Vagina (tissue), 2 donors: ENCODE data around the gene GNAL.

ENCODE experiments used
- POLR2A ChIP-seq, 2 donors: fragments of 450-650 bp; IDR thresholded peaks; one replicate each; pipeline ENCODE4 v1.6.1; 2017; ENCODE audit warnings: antibody characterized with exemption in 2 of 2, mild to moderate bottlenecking in 2 of 2, moderate library complexity in 2 of 2
- TF ChIP-seq, protein P1 (sequence below), 3 experiments: fragments of 450-650 bp in 2 of 3; fragments of 200-600 bp in 1 of 3; sonication (generic) in 1 of 3; IDR thresholded peaks; one replicate each; pipeline ENCODE4 v1.5.1; 2017 to 2019; ENCODE audit warnings: antibody characterized with exemption in 3 of 3, mild to moderate bottlenecking in 2 of 3, moderate library complexity in 2 of 3

DNA sequence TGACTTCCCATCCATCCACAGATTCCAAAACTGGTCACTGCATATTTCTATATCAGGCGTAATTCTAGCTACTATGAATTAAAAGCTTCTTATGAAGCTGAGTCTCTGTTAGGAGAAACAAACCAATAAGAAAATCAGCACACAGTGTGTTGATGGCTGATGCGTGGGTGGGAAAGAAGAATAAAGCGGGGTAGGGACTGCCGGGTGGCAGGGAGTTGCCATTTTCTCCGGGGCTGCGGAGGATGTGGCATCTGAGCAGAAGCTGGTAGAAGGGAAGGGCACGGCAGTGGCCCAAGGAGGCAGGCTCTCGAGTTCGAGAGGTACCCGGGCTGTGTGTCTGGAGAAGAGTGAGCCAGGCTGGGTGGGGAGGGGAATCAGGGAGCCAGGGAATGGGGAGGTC lies 113.5 kb downstream of the GNAL start:
- TF ChIP-seq, protein P1, sequence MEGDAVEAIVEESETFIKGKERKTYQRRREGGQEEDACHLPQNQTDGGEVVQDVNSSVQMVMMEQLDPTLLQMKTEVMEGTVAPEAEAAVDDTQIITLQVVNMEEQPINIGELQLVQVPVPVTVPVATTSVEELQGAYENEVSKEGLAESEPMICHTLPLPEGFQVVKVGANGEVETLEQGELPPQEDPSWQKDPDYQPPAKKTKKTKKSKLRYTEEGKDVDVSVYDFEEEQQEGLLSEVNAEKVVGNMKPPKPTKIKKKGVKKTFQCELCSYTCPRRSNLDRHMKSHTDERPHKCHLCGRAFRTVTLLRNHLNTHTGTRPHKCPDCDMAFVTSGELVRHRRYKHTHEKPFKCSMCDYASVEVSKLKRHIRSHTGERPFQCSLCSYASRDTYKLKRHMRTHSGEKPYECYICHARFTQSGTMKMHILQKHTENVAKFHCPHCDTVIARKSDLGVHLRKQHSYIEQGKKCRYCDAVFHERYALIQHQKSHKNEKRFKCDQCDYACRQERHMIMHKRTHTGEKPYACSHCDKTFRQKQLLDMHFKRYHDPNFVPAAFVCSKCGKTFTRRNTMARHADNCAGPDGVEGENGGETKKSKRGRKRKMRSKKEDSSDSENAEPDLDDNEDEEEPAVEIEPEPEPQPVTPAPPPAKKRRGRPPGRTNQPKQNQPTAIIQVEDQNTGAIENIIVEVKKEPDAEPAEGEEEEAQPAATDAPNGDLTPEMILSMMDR (IDR thresholded peaks at IDR 0.05), result no peak
- no peak for TF ChIP-seq POLR2A (IDR thresholded peaks at IDR 0.05)
